OCI-LY3 (cell line): Measurements from ENCODE around the gene EVX1.

Source experiments
- H2AFZ ChIP-seq: fragments of 200-600, 300-600 bp; shearing (Covaris generic); 2 replicates; pipeline ENCODE4 v1.6.0; 2014; ENCODE audit warnings: antibody characterized with exemption, low read depth, low read length
- H3K27ac ChIP-seq: fragments of 200-600, 300-600 bp; sonication (generic); 2 replicates; pipeline ENCODE4 v1.5.1; 2014; ENCODE audit warnings: mild to moderate bottlenecking, low read length, moderate library complexity, mixed read lengths
- H3K27me3 ChIP-seq: fragments of 200-600, 300-600 bp; sonication (generic); 2 replicates; pipeline ENCODE4 v1.6.1; 2014; ENCODE audit warnings: low read depth, low read length, mixed read lengths
- H3K36me3 ChIP-seq: fragments of 200-600, 300-600 bp; sonication (generic); replicated peaks from 2 replicates; pipeline ENCODE3; 2014; ENCODE audit warnings: low read depth, low read length, mixed read lengths
- H3K4me1 ChIP-seq: fragments of 300-600, 200-600 bp; sonication (generic); 2 replicates; pipeline ENCODE4 v1.6.1; 2014; ENCODE audit warnings: low read length, mixed read lengths
- H3K4me2 ChIP-seq: fragments of 200-600, 300-600 bp; sonication (generic); 2 replicates; pipeline ENCODE4 v1.6.1; 2014; ENCODE audit warnings: low read length, mixed read lengths
- H3K4me3 ChIP-seq: fragments of 300-600, 200-600 bp; sonication (generic); 2 replicates; pipeline ENCODE4 v1.5.1; 2014; ENCODE audit warnings: antibody characterized with exemption, mild to moderate bottlenecking, low read length, moderate library complexity
- H3K79me2 ChIP-seq: fragments of 300-600, 200-600 bp; shearing (Covaris generic); 2 replicates; pipeline ENCODE4 v1.6.1; 2014; ENCODE audit warnings: mild to moderate bottlenecking, low read length, mixed read lengths
- H3K9ac ChIP-seq: fragments of 300-600, 200-600 bp; shearing (Covaris generic); 2 replicates; pipeline ENCODE4 v1.6.0; 2014; ENCODE audit warnings: mild to moderate bottlenecking, low read length, moderate library complexity
- H3K9me3 ChIP-seq: fragments of 200-600, 300-600 bp; shearing (Covaris generic); 2 replicates; pipeline ENCODE4 v1.6.1; 2014; ENCODE audit warnings: low read length, mixed read lengths; ENCODE audit not compliant: insufficient read depth
- H4K20me1 ChIP-seq: fragments of 200-600, 300-600 bp; sonication (generic); 2 replicates; pipeline ENCODE4 v1.6.1; 2016; ENCODE audit warnings: low read length, mixed read lengths; ENCODE audit not compliant: insufficient read depth
- CTCF ChIP-seq: fragments of 200-600, 300-600 bp; sonication (generic); IDR thresholded peaks from 2 replicates; pipeline ENCODE4 v1.5.1; 2014; ENCODE audit warnings: antibody characterized with exemption, low read length, low read depth
- EZH2phosphoT487 ChIP-seq: fragments of 200-600 bp; shearing (Covaris generic); IDR thresholded peaks from 2 replicates; pipeline ENCODE4 v1.6.1; 2018; ENCODE audit warnings: antibody characterized with exemption, mixed run types, low read depth

The EVX1 gene

GRCh38 chr7:27263781-27264180 lies 21.2 kb downstream of the EVX1 start:
- TF ChIP-seq EZH2phosphoT487 (no peak), CTCF (no peak)
- H3K27me3 ChIP-seq = no peaks in the 10 kb centered on the region
- no peak overlapping the region for H3K27ac ChIP-seq
- H3K4me2 ChIP-seq = no peak overlapping the region
- H2AFZ ChIP-seq = no peak overlapping the region
- no peaks in the 10 kb centered on the region for H3K9me3 ChIP-seq
- H3K9ac ChIP-seq = no peak overlapping the region
- no peaks in the 10 kb centered on the region for H3K4me1 ChIP-seq
- H4K20me1 ChIP-seq = no peaks in the 10 kb centered on the region
- no peak overlapping the region for H3K4me3 ChIP-seq
- no peaks in the 10 kb centered on the region for H3K79me2 ChIP-seq
- no peaks in the 10 kb centered on the region for H3K36me3 ChIP-seq

GRCh38 chr7:27269455-27269854 lies 26.9 kb downstream of the EVX1 start:
- Histone ChIP-seq H4K20me1 (no peaks in the 10 kb centered on the region), H3K36me3 (no peaks in the 10 kb centered on the region), H3K9ac (no peak overlapping the region), H3K79me2 (no peaks in the 10 kb centered on the region), H3K9me3 (peaks cover 4% of the 10 kb centered on the region; the same call in 1 of the 2 replicates), H3K27ac (no peak overlapping the region), H3K4me3 (no peak overlapping the region), H2AFZ (no peak overlapping the region), H3K4me1 (no peaks in the 10 kb centered on the region), H3K27me3 (no peaks in the 10 kb centered on the region), H3K4me2 (no peak overlapping the region)
- TF ChIP-seq EZH2phosphoT487 = no peak
- TF ChIP-seq CTCF = no peak

GRCh38 chr7:27271384-27271783 lies 28.8 kb downstream of the EVX1 start:
- Histone ChIP-seq H4K20me1 (no peaks in the 10 kb centered on the region), H3K9me3 (peaks cover 4% of the 10 kb centered on the region; the same call in 1 of the 2 replicates), H3K36me3 (no peaks in the 10 kb centered on the region), H2AFZ (no peak overlapping the region), H3K4me2 (no peak overlapping the region), H3K4me1 (no peaks in the 10 kb centered on the region), H3K27me3 (no peaks in the 10 kb centered on the region), H3K4me3 (no peak overlapping the region), H3K79me2 (no peaks in the 10 kb centered on the region), H3K27ac (no peak overlapping the region), H3K9ac (no peak overlapping the region)
- TF ChIP-seq EZH2phosphoT487 = no peak
- TF ChIP-seq CTCF = no peak

- Histone ChIP-seq H3K4me2 (no peak overlapping the region), H3K27ac (no peak overlapping the region), H3K36me3 (no peaks in the 10 kb centered on the region), H3K27me3 (no peaks in the 10 kb centered on the region), H3K9me3 (no peaks in the 10 kb centered on the region), H3K4me3 (no peak overlapping the region), H3K4me1 (no peaks in the 10 kb centered on the region), H3K9ac (no peak overlapping the region), H3K79me2 (no peaks in the 10 kb centered on the region), H2AFZ (no peak overlapping the region), H4K20me1 (no peaks in the 10 kb centered on the region)
- TF ChIP-seq CTCF = no peak
- TF ChIP-seq EZH2phosphoT487 = no peak
Observed at GRCh38 chr7:27277628-27278027, 35.0 kb downstream of the EVX1 start.
